Lower leg skin (tissue), 3 donors: ENCODE data around the gene NEURL1B.

Experiments used
- POLR2A ChIP-seq, 2 donors: fragments of 450-650 bp; IDR thresholded peaks; one replicate each; pipeline ENCODE4 v1.6.1; 2016 to 2017; ENCODE audit warnings: antibody characterized with exemption in 2 of 2, mild to moderate bottlenecking in 1 of 2, moderate library complexity in 1 of 2
- TF ChIP-seq, protein P1 (sequence below), 3 donors: fragments of 450-650 bp; IDR thresholded peaks; one replicate each; pipeline ENCODE4 v1.5.1; 2016; ENCODE audit warnings: antibody characterized with exemption in 3 of 3, mild to moderate bottlenecking in 3 of 3, moderate library complexity in 2 of 3

DNA sequence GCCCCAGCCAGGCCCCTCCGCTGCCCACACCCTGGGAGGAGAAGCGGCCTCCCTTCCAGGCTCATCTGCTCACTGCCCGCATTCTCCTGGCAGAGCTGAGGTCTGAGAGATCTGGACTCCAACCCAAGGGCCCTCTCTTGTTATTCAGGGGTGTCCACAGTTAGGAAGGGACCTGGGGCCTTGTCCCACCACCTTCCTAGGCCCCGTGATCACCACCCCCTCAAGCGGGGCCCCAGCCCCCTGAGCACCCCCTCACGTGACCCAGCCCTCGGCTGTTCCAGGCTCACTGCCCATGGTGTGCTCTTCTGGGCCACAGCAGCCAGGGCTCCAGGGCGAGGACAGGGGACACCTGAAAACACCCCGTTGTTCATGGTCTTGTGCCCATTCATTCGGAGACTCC is 48.7 kb downstream of the NEURL1B start:
- TF ChIP-seq POLR2A (IDR thresholded peaks at IDR 0.05), result no peak
- TF ChIP-seq, protein P1, sequence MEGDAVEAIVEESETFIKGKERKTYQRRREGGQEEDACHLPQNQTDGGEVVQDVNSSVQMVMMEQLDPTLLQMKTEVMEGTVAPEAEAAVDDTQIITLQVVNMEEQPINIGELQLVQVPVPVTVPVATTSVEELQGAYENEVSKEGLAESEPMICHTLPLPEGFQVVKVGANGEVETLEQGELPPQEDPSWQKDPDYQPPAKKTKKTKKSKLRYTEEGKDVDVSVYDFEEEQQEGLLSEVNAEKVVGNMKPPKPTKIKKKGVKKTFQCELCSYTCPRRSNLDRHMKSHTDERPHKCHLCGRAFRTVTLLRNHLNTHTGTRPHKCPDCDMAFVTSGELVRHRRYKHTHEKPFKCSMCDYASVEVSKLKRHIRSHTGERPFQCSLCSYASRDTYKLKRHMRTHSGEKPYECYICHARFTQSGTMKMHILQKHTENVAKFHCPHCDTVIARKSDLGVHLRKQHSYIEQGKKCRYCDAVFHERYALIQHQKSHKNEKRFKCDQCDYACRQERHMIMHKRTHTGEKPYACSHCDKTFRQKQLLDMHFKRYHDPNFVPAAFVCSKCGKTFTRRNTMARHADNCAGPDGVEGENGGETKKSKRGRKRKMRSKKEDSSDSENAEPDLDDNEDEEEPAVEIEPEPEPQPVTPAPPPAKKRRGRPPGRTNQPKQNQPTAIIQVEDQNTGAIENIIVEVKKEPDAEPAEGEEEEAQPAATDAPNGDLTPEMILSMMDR (IDR thresholded peaks at IDR 0.05), result no peak
